Small intestine (tissue), 16 donors: ENCODE results near the gene TRIM14. TPM values are rescaled to one million over a fixed set of nuclear protein-coding genes. Genes with fewer than 3 reads are reported as not detected.
A peak's percentile ranks its signal among the peaks of the same experiment; 100 is the strongest.

Experiments used
- DNase-seq, 2 donors: peaks; one replicate each; pipeline versions ENCODE4 v3.0.0 to v3.0.0-alpha.2; 2013
- FAIRE-seq: peaks from 2 replicates; lab custom pipeline; 2012; peaks lifted over from hg19 to GRCh38; lab: Jason Lieb, UNC
- H3K27ac ChIP-seq, 3 donors: one replicate each; pipeline ENCODE4 v1.5.1; 2013; ENCODE audit warnings: low read length in 2 of 3, mild to moderate bottlenecking in 2 of 3, control low read depth in 1 of 3, inconsistent platforms in 1 of 3, low read depth in 1 of 3, moderate library complexity in 1 of 3
- H3K27me3 ChIP-seq, 3 donors: one replicate each; pipeline ENCODE4 v1.6.1; 2013; ENCODE audit warnings: low read length in 3 of 3, inconsistent platforms in 1 of 3; ENCODE audit not compliant: control insufficient read depth in 3 of 3, insufficient read depth in 3 of 3
- H3K36me3 ChIP-seq, 3 donors: one replicate each; pipeline ENCODE4 v1.6.1; 2013; ENCODE audit warnings: low read length in 3 of 3, inconsistent platforms in 1 of 3, low read depth in 1 of 3, mild to moderate bottlenecking in 1 of 3, moderate library complexity in 1 of 3; ENCODE audit not compliant: control insufficient read depth in 3 of 3, insufficient read depth in 2 of 3
- H3K4me1 ChIP-seq, 3 donors: one replicate each; pipeline ENCODE4 v1.6.1; 2013; ENCODE audit warnings: low read length in 2 of 3, inconsistent platforms in 1 of 3, low read depth in 1 of 3, mild to moderate bottlenecking in 1 of 3, moderate library complexity in 1 of 3; ENCODE audit not compliant: control insufficient read depth in 3 of 3, insufficient read depth in 2 of 3
- H3K4me3 ChIP-seq, 3 donors: one replicate each; pipeline ENCODE4 v1.5.1; 2013; ENCODE audit warnings: low read length in 3 of 3, control low read depth in 1 of 3, inconsistent platforms in 1 of 3, low read depth in 1 of 3, mild to moderate bottlenecking in 1 of 3, moderate library complexity in 1 of 3
- H3K9me3 ChIP-seq, 2 donors: one replicate each; pipeline ENCODE4 v1.6.1; 2013; ENCODE audit warnings: low read depth in 1 of 2, low read length in 1 of 2; ENCODE audit not compliant: control insufficient read depth in 2 of 2, insufficient read depth in 1 of 2
- WGBS, 3 donors: extraction: QIAGEN DNeasy Blood & Tissue Kit; methylation state at CpG; one replicate each; pipeline ENCODE4 v1.1.7; 2013; 5-methylcytosine and 5-hydroxymethylcytosine counted together
- long read RNA-seq, 10 donors: transcript quantifications; one replicate each; lab custom pipeline, GENCODE V29; 2026
- polyA plus RNA-seq, 4 donors: library from polyadenylated mRNA; stranded (reverse) in 3 of 4; unstranded in 1 of 4; fragments of 200-250 nt in 3 of 4; fragments of 120-200 nt in 1 of 4; gene quantifications; one replicate each; pipeline versions ENCODE4 v1.2.1 to v1.2.3, GENCODE V29; 2013
- donor health status: healthy with polysubstance abuse.
- donor health status: control.
- donor health status: control.
- donor health status: Bipolar disorder and iron deficiency.
- donor health status: healthy.

TRIM14 gene
- polyA plus RNA-seq: 10 to 100 TPM; 20.5 to 47.1 (median 32.9) TPM
- long read RNA-seq, donor 1, full-length matches to known transcripts: 6 of 19 reads
- long read RNA-seq, donor 1, partial matches to known transcripts: 13 of 19 reads
- long read RNA-seq, donor 1, other reads (novel, unspliced or antisense): 0 of 19 reads
- long read RNA-seq, donor 2, full-length matches to known transcripts: 15 of 15 reads
- long read RNA-seq, donor 2, partial matches to known transcripts: 0 of 15 reads
- long read RNA-seq, donor 2, other reads (novel, unspliced or antisense): 0 of 15 reads
- long read RNA-seq, donor 3, full-length matches to known transcripts: 8 of 8 reads
- long read RNA-seq, donor 3, partial matches to known transcripts: 0 of 8 reads
- long read RNA-seq, donor 3, other reads (novel, unspliced or antisense): 0 of 8 reads
- long read RNA-seq, donor 4, full-length matches to known transcripts: 1 of 1 reads
- long read RNA-seq, donor 4, partial matches to known transcripts: 0 of 1 reads
- long read RNA-seq, donor 4, other reads (novel, unspliced or antisense): 0 of 1 reads
- long read RNA-seq, donor 5, full-length matches to known transcripts: 2 of 2 reads
- long read RNA-seq, donor 5, partial matches to known transcripts: 0 of 2 reads
- long read RNA-seq, donor 5, other reads (novel, unspliced or antisense): 0 of 2 reads
- long read RNA-seq, donor 6, full-length matches to known transcripts: 9 of 9 reads
- long read RNA-seq, donor 6, partial matches to known transcripts: 0 of 9 reads
- long read RNA-seq, donor 6, other reads (novel, unspliced or antisense): 0 of 9 reads
- long read RNA-seq, donor 7: 0 reads
- long read RNA-seq, donor 8: 0 reads
- long read RNA-seq, donor 9, partial matches to known transcripts: 12 of 12 reads
- long read RNA-seq, donor 9, other reads (novel, unspliced or antisense): 0 of 12 reads
- long read RNA-seq, donor 10, full-length matches to known transcripts: 5 of 5 reads
- long read RNA-seq, donor 10, partial matches to known transcripts: 0 of 5 reads
- long read RNA-seq, donor 10, other reads (novel, unspliced or antisense): 0 of 5 reads

GRCh38 chr9:98118640-98119601 lies at the start of gene TRIM14:
Gene TRIM14 (minus strand): TSS chr9:98119222. CDS start chr9:98119188, 34 bp downstream.
- H3K9me3 ChIP-seq: no peaks in the 10 kb centered on the region
- DNase-seq: peak; percentile 89 to 93
- peaks cover 0 to 29% (median 5%) of the 10 kb centered on the region in 3 donors for H3K4me1 ChIP-seq
- WGBS, 3 donors: 1 to 3% (median 1%) methylated on average over 64 to 71 of the region's 71 CpGs
- no peaks in the 10 kb centered on the region for H3K27me3 ChIP-seq
- peak within 1 kb of the TSS; percentile 66 to 75 (median 71) for H3K4me3 ChIP-seq
- peak within 1 kb of the TSS; percentile 89 to 99 (median 98) for H3K27ac ChIP-seq
- no peak for FAIRE-seq
- peaks cover 0 to 48% (median 2%) of the 10 kb centered on the region in 3 donors for H3K36me3 ChIP-seq

GRCh38 chr9:98168153-98168780 lies 49.2 kb upstream of the TRIM14 start:
- Histone ChIP-seq H3K4me3 (no peak overlapping the region), H3K36me3 (peaks cover 0 to 42% (median 0%) of the 10 kb centered on the region in 3 donors), H3K27me3 (no peaks in the 10 kb centered on the region), H3K27ac (peak overlapping the region; percentile 68 to 86 (median 80)), H3K9me3 (no peaks in the 10 kb centered on the region), H3K4me1 (peaks cover 13 to 87% (median 19%) of the 10 kb centered on the region in 3 donors)
- FAIRE-seq: no peak
- peak in 1 of 2 donors; percentile 56 for DNase-seq
- 50 to 69% (median 67%) methylated on average over 3 of the region's 3 CpGs for WGBS, 3 donors

GRCh38 chr9:98164912-98165311 lies 45.9 kb upstream of the TRIM14 start:
- Histone ChIP-seq H3K36me3 (peaks cover 0 to 40% (median 0%) of the 10 kb centered on the region in 3 donors), H3K4me3 (no peak overlapping the region), H3K4me1 (peaks cover 9 to 81% (median 15%) of the 10 kb centered on the region in 3 donors), H3K27me3 (no peaks in the 10 kb centered on the region), H3K27ac (peak overlapping the region; percentile 73 to 86 (median 76)), H3K9me3 (no peaks in the 10 kb centered on the region)
- 79 to 81% (median 79%) methylated on average over 7 of the region's 7 CpGs for WGBS, 3 donors
- FAIRE-seq (no peak), DNase-seq (no peak)

- H3K36me3 ChIP-seq: peaks cover 0 to 51% (median under 1%) of the 10 kb centered on the region in 3 donors
- FAIRE-seq (no peak), DNase-seq (no peak)
- WGBS, 3 donors: 86 to 90% (median 89%) methylated on average over 12 of the region's 12 CpGs
- H3K9me3 ChIP-seq: no peaks in the 10 kb centered on the region
- H3K27ac ChIP-seq: peak overlapping the region in 2 of 3 donors; percentile 54 to 86
- H3K4me3 ChIP-seq: no peak overlapping the region
- H3K4me1 ChIP-seq: peaks cover 5 to 64% (median 11%) of the 10 kb centered on the region in 3 donors
- no peaks in the 10 kb centered on the region for H3K27me3 ChIP-seq
Observed at GRCh38 chr9:98162613-98163012, 43.6 kb upstream of the TRIM14 start.

- DNase-seq (no peak), FAIRE-seq (no peak)
- H3K4me1 ChIP-seq: peaks cover 5 to 57% (median 11%) of the 10 kb centered on the region in 3 donors
- H3K9me3 ChIP-seq: no peaks in the 10 kb centered on the region
- peaks cover 0 to 56% (median 4%) of the 10 kb centered on the region in 3 donors for H3K36me3 ChIP-seq
- no peaks in the 10 kb centered on the region for H3K27me3 ChIP-seq
- H3K4me3 ChIP-seq: no peak overlapping the region
- H3K27ac ChIP-seq: no peak overlapping the region
- WGBS, 3 donors: 83 to 93% (median 84%) methylated on average over 4 of the region's 4 CpGs
Observed at GRCh38 chr9:98161851-98162250, 42.8 kb upstream of the TRIM14 start.

- H3K27me3 ChIP-seq: no peaks in the 10 kb centered on the region
- peaks cover 5 to 43% (median 11%) of the 10 kb centered on the region in 3 donors for H3K4me1 ChIP-seq
- peak overlapping the region in 1 of 3 donors; percentile 9 for H3K27ac ChIP-seq
- DNase-seq (no peak), FAIRE-seq (no peak)
- H3K9me3 ChIP-seq: no peaks in the 10 kb centered on the region
- WGBS, 3 donors: 71 to 91% (median 74%) methylated on average over 6 of the region's 6 CpGs
- no peak overlapping the region for H3K4me3 ChIP-seq
- peaks cover 3 to 58% (median 6%) of the 10 kb centered on the region in 3 donors for H3K36me3 ChIP-seq
Observed at GRCh38 chr9:98159790-98160189, 40.8 kb upstream of the TRIM14 start.

- no peak for DNase-seq
- H3K36me3 ChIP-seq: peaks cover 3 to 56% (median 8%) of the 10 kb centered on the region in 3 donors
- H3K27me3 ChIP-seq: no peaks in the 10 kb centered on the region
- 85 to 87% (median 86%) methylated on average over 5 of the region's 5 CpGs for WGBS, 3 donors
- H3K27ac ChIP-seq: peak overlapping the region in 1 of 3 donors; percentile 9
- no peak overlapping the region for H3K4me3 ChIP-seq
- H3K9me3 ChIP-seq: no peaks in the 10 kb centered on the region
- FAIRE-seq: no peak
- peaks cover 3 to 38% (median 11%) of the 10 kb centered on the region in 3 donors for H3K4me1 ChIP-seq
Observed at GRCh38 chr9:98159301-98159700, 40.3 kb upstream of the TRIM14 start.
